Measurements from ENCODE around the gene SYNE2. TPM values are rescaled to one million over a fixed set of nuclear protein-coding genes. Genes with fewer than 3 reads are reported as not detected.

Gene SYNE2
- polyA plus RNA-seq, 1 donor from 2014 or later: 82.3 TPM

GRCh38 chr14:63895510-63895909, 42.7 kb downstream of the SYNE2 start:
- peaks cover 57% of the 10 kb centered on the region for H3K79me2 ChIP-seq (replicated peaks; ENCODE audit: insufficient read depth, low read length)
- H4K20me1 ChIP-seq (ENCODE audit: insufficient read depth): no peaks in the 10 kb centered on the region
- TF ChIP-seq MXI1 (conservative IDR thresholded peaks at IDR 0.05; ENCODE audit: poor library complexity, severe bottlenecking): no peak
- TF ChIP-seq TAF1 (IDR thresholded peaks at IDR 0.05; ENCODE audit: low read depth): no peak
- TF ChIP-seq EZH2 (IDR thresholded peaks at IDR 0.05; ENCODE audit: borderline replicate concordance, insufficient read depth, low read length, poor library complexity, severe bottlenecking): no peak
- TF ChIP-seq, protein P1, sequence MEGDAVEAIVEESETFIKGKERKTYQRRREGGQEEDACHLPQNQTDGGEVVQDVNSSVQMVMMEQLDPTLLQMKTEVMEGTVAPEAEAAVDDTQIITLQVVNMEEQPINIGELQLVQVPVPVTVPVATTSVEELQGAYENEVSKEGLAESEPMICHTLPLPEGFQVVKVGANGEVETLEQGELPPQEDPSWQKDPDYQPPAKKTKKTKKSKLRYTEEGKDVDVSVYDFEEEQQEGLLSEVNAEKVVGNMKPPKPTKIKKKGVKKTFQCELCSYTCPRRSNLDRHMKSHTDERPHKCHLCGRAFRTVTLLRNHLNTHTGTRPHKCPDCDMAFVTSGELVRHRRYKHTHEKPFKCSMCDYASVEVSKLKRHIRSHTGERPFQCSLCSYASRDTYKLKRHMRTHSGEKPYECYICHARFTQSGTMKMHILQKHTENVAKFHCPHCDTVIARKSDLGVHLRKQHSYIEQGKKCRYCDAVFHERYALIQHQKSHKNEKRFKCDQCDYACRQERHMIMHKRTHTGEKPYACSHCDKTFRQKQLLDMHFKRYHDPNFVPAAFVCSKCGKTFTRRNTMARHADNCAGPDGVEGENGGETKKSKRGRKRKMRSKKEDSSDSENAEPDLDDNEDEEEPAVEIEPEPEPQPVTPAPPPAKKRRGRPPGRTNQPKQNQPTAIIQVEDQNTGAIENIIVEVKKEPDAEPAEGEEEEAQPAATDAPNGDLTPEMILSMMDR (IDR thresholded peaks at IDR 0.05; ENCODE audit: poor library complexity, severe bottlenecking): no peak
- TF ChIP-seq EP300 (conservative IDR thresholded peaks at IDR 0.05; ENCODE audit: poor library complexity, severe bottlenecking): no peak
- TF ChIP-seq POLR2AphosphoS5 (IDR thresholded peaks at IDR 0.05): no peak
- no peak for TF ChIP-seq SMC3 (conservative IDR thresholded peaks at IDR 0.05; ENCODE audit: poor library complexity)
- TF ChIP-seq RAD21 (conservative IDR thresholded peaks at IDR 0.05): no peak
- no peak for TF ChIP-seq REST (IDR thresholded peaks at IDR 0.05; ENCODE audit: borderline replicate concordance)
- no peaks in the 10 kb centered on the region for H3F3A ChIP-seq (ENCODE audit: insufficient read depth, low read length, poor library complexity, severe bottlenecking)
- no peaks in the 10 kb centered on the region for H3K27me3 ChIP-seq (ENCODE audit: insufficient read depth, low read depth, low read length)
- H2AFZ ChIP-seq (ENCODE audit: low read depth, low read length): no peak overlapping the region
- H3K4me2 ChIP-seq (ENCODE audit: low read length): no peak overlapping the region
- no peaks in the 10 kb centered on the region for H3K9me3 ChIP-seq (ENCODE audit: low read length)
- H3K9me2 ChIP-seq (ENCODE audit: insufficient read depth, low read length): no peaks in the 10 kb centered on the region
- H3K36me3 ChIP-seq (ENCODE audit: insufficient read depth, low read length): no peaks in the 10 kb centered on the region
- H3K9ac ChIP-seq (ENCODE audit: low read length): no peak overlapping the region
- H3K27ac ChIP-seq (ENCODE audit: low read length): no peak overlapping the region
- no peak overlapping the region for H3K4me3 ChIP-seq (ENCODE audit: low read length)

DNA sequence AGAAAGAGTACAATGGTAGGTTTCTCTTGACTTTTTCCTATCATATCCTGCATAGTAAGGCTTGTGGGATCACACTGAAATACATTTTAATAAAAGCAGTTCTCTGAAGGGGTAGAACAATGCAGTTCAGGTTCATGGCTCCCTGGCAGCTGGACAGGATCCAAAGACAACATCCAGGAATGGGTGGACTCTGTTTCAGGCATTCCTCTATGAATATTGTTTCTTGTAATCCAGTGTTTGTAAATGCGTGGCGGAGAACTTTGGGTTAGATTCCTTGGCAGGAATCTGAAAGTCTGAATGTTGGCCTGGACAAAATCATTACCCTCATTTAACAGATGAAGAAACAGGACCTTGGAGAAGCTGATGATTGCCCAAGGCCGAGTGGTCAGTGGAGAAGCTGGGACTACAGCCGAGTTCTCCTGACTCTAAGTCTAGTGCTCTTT, 43.5 kb downstream of the SYNE2 start:
- H3K27ac ChIP-seq (ENCODE audit: low read length): no peak overlapping the region
- H3K9me3 ChIP-seq (ENCODE audit: low read length): no peaks in the 10 kb centered on the region
- H3K9ac ChIP-seq (ENCODE audit: low read length): no peak overlapping the region
- peaks cover 57% of the 10 kb centered on the region for H3K79me2 ChIP-seq (replicated peaks; ENCODE audit: insufficient read depth, low read length)
- H3K36me3 ChIP-seq (ENCODE audit: insufficient read depth, low read length): no peaks in the 10 kb centered on the region
- no peak overlapping the region for H3K4me2 ChIP-seq (ENCODE audit: low read length)
- no peaks in the 10 kb centered on the region for H3K9me2 ChIP-seq (ENCODE audit: insufficient read depth, low read length)
- TF ChIP-seq RAD21 (conservative IDR thresholded peaks at IDR 0.05): no peak
- no peak for TF ChIP-seq TAF1 (IDR thresholded peaks at IDR 0.05; ENCODE audit: low read depth)
- TF ChIP-seq, protein P1 (IDR thresholded peaks at IDR 0.05; ENCODE audit: poor library complexity, severe bottlenecking): no peak
- no peak for TF ChIP-seq EP300 (conservative IDR thresholded peaks at IDR 0.05; ENCODE audit: poor library complexity, severe bottlenecking)
- TF ChIP-seq REST (IDR thresholded peaks at IDR 0.05; ENCODE audit: borderline replicate concordance): no peak
- H2AFZ ChIP-seq (ENCODE audit: low read depth, low read length): no peak overlapping the region
- H3K4me3 ChIP-seq (ENCODE audit: low read length): no peak overlapping the region
- no peaks in the 10 kb centered on the region for H3K27me3 ChIP-seq (ENCODE audit: insufficient read depth, low read depth, low read length)
- no peaks in the 10 kb centered on the region for H4K20me1 ChIP-seq (ENCODE audit: insufficient read depth)
- H3F3A ChIP-seq (ENCODE audit: insufficient read depth, low read length, poor library complexity, severe bottlenecking): no peaks in the 10 kb centered on the region

Data from neural cell (in vitro differentiated cells).